Measurements from ENCODE around the gene CNTN5. TPM values are rescaled to one million over a fixed set of nuclear protein-coding genes. Genes with fewer than 3 reads are reported as not detected.

CNTN5 gene
- total and polyA plus RNA-seq, 10 of the 15 experiments (the other 5 are each of a cell fraction or from before 2014, with no cell fraction given): 0.01 TPM; not detected in 9

DNA sequence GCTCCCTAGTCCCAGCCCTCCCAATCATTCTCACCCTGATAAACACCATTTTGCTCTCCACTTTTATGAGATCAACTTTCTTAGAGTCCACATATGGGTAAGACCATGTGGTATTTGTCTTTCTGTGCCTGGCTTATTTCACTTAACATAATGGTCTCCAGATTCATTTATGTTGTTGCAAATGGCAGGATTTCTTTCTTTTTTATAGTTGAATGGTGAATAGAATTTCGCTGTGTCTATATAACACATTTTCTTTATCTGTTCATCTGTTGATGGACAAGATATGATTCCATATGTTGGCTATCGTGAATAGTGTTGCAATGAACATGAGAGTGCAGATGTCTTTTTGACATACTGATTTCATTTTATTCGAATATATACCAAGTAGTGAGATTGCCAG, 1298.9 kb downstream of the CNTN5 start (continued):
- no peak for TF ChIP-seq SIX5 (IDR thresholded peaks at IDR 0.05; ENCODE audit: low read depth, low read length, severe bottlenecking)
- TF ChIP-seq, protein P1, sequence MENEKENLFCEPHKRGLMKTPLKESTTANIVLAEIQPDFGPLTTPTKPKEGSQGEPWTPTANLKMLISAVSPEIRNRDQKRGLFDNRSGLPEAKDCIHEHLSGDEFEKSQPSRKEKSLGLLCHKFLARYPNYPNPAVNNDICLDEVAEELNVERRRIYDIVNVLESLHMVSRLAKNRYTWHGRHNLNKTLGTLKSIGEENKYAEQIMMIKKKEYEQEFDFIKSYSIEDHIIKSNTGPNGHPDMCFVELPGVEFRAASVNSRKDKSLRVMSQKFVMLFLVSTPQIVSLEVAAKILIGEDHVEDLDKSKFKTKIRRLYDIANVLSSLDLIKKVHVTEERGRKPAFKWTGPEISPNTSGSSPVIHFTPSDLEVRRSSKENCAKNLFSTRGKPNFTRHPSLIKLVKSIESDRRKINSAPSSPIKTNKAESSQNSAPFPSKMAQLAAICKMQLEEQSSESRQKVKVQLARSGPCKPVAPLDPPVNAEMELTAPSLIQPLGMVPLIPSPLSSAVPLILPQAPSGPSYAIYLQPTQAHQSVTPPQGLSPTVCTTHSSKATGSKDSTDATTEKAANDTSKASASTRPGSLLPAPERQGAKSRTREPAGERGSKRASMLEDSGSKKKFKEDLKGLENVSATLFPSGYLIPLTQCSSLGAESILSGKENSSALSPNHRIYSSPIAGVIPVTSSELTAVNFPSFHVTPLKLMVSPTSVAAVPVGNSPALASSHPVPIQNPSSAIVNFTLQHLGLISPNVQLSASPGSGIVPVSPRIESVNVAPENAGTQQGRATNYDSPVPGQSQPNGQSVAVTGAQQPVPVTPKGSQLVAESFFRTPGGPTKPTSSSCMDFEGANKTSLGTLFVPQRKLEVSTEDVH (IDR thresholded peaks at IDR 0.05; ENCODE audit: low read depth, partially characterized antibody): no peak
- no peak for TF ChIP-seq NBN (IDR thresholded peaks at IDR 0.05)
- TF ChIP-seq, protein P2, sequence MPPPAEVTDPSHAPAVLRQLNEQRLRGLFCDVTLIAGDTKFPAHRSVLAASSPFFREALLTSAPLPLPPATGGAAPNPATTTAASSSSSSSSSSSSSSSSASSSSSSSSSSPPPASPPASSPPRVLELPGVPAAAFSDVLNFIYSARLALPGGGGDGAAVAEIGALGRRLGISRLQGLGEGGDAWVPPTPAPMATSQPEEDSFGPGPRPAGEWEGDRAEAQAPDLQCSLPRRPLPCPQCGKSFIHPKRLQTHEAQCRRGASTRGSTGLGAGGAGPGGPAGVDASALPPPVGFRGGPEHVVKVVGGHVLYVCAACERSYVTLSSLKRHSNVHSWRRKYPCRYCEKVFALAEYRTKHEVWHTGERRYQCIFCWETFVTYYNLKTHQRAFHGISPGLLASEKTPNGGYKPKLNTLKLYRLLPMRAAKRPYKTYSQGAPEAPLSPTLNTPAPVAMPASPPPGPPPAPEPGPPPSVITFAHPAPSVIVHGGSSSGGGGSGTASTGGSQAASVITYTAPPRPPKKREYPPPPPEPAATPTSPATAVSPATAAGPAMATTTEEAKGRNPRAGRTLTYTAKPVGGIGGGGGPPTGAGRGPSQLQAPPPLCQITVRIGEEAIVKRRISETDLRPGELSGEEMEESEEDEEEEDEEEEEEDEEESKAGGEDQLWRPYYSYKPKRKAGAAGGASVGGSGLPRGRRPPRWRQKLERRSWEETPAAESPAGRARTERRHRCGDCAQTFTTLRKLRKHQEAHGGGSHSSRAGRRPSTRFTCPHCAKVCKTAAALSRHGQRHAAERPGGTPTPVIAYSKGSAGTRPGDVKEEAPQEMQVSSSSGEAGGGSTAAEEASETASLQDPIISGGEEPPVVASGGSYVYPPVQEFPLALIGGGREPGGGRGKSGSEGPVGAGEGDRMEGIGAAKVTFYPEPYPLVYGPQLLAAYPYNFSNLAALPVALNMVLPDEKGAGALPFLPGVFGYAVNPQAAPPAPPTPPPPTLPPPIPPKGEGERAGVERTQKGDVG (CRISPR knock-in tag; IDR thresholded peaks at IDR 0.05): no peak
- no peak for TF ChIP-seq EED (IDR thresholded peaks at IDR 0.05; ENCODE audit: low read depth)
- no peak for TF ChIP-seq SUZ12 (IDR thresholded peaks at IDR 0.05; ENCODE audit: unreplicated experiment)
- TF ChIP-seq, protein P3, sequence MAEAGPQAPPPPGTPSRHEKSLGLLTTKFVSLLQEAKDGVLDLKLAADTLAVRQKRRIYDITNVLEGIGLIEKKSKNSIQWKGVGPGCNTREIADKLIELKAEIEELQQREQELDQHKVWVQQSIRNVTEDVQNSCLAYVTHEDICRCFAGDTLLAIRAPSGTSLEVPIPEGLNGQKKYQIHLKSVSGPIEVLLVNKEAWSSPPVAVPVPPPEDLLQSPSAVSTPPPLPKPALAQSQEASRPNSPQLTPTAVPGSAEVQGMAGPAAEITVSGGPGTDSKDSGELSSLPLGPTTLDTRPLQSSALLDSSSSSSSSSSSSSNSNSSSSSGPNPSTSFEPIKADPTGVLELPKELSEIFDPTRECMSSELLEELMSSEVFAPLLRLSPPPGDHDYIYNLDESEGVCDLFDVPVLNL (IDR thresholded peaks at IDR 0.05; ENCODE audit: low read depth, low read length): no peak
- TF ChIP-seq MTA3 (IDR thresholded peaks at IDR 0.05; ENCODE audit: borderline replicate concordance, low read length): no peak
- TF ChIP-seq NFXL1 (IDR thresholded peaks at IDR 0.05; ENCODE audit: borderline replicate concordance): no peak
- no peak for TF ChIP-seq TAF1 (IDR thresholded peaks at IDR 0.05; ENCODE audit: borderline replicate concordance, low read depth, low read length)
- no peak for TF ChIP-seq ZNF384 (IDR thresholded peaks at IDR 0.05; ENCODE audit: borderline replicate concordance, low read depth, low read length)
- no peak for TF ChIP-seq NFYA (IDR thresholded peaks at IDR 0.05; ENCODE audit: borderline replicate concordance, low read depth, low read length)
